ENCODE data around the gene ARHGEF28.

ARHGEF28 gene

DNA sequence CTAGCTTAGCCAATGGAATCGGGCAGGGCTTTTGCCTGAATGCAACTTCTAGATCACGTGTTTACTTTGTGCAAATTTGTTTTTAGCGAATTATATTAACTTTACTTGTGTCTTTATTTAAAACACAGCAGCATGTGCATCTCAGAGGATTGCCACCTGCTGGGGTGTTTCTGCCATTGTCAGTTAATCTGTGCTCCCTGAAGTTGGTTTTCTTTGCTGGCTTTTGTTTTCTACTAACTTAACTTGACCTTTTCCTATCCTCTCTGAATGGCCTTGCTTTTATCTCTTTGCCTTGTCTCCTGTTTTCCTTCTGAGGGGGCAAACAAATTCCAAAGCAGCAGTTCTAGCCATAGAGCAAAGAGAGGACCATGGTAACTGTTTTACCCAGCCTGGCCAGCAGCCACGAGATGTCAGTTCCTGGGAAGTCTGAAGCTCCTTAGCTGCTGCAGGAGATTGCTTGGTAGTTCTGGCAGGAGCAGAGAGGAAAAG lies 67.6 kb downstream of the ARHGEF28 start:
- Histone ChIP-seq H3K36me3 (ENCODE audit: insufficient read depth, insufficient read length, low read length) (no peaks in the 10 kb centered on the region), H3K4me3 (ENCODE audit: insufficient read length, low read depth) (no peak overlapping the region)
- TF ChIP-seq ZNF274 (IDR thresholded peaks at IDR 0.05; ENCODE audit: low read depth, low read length) (no peak), SUZ12 (IDR thresholded peaks at IDR 0.05; ENCODE audit: extremely low read depth, insufficient read depth, insufficient read length) (no peak), YY1 (IDR thresholded peaks at IDR 0.05; ENCODE audit: insufficient read depth, insufficient read length) (no peak)

GRCh38 chr5:73694089-73694488 lies 68.1 kb downstream of the ARHGEF28 start:
- no peak for DNase-seq (ENCODE audit: low read depth, low spot score)
- H3K4me3 ChIP-seq (ENCODE audit: insufficient read length, low read depth) = no peak overlapping the region

More for the DNA sequence above, 67.6 kb downstream of the ARHGEF28 start:
- peak; percentile 44 for DNase-seq (ENCODE audit: low read depth, low spot score)
- H3K9ac ChIP-seq (ENCODE audit: insufficient read length, low read depth) = no peak overlapping the region
- no peaks in the 10 kb centered on the region for H3K27me3 ChIP-seq (ENCODE audit: insufficient read depth, insufficient read length)
- H3K9me3 ChIP-seq (ENCODE audit: insufficient read depth, low read length) = no peaks in the 10 kb centered on the region
- H3K4me1 ChIP-seq (ENCODE audit: insufficient read depth, insufficient read length) = peaks cover 2% of the 10 kb centered on the region

GRCh38 chr5:73698011-73698410 lies 72.0 kb downstream of the ARHGEF28 start:
- Histone ChIP-seq H3K4me3 (ENCODE audit: insufficient read length, low read depth) (no peak overlapping the region), H3K4me1 (ENCODE audit: insufficient read depth, insufficient read length) (peaks cover 2% of the 10 kb centered on the region), H3K9me3 (ENCODE audit: insufficient read depth, low read length) (no peaks in the 10 kb centered on the region), H3K36me3 (ENCODE audit: insufficient read depth, insufficient read length, low read length) (no peaks in the 10 kb centered on the region), H3K9ac (ENCODE audit: insufficient read length, low read depth) (no peak overlapping the region), H3K27me3 (ENCODE audit: insufficient read depth, insufficient read length) (no peaks in the 10 kb centered on the region)
- DNase-seq (ENCODE audit: low read depth, low spot score) = no peak
- no peak for TF ChIP-seq ZNF274 (IDR thresholded peaks at IDR 0.05; ENCODE audit: low read depth, low read length)
- no peak for TF ChIP-seq YY1 (IDR thresholded peaks at IDR 0.05; ENCODE audit: insufficient read depth, insufficient read length)
- no peak for TF ChIP-seq SUZ12 (IDR thresholded peaks at IDR 0.05; ENCODE audit: extremely low read depth, insufficient read depth, insufficient read length)

More at GRCh38 chr5:73694089-73694488, 68.1 kb downstream of the ARHGEF28 start:
- no peaks in the 10 kb centered on the region for H3K9me3 ChIP-seq (ENCODE audit: insufficient read depth, low read length)
- TF ChIP-seq SUZ12 (IDR thresholded peaks at IDR 0.05; ENCODE audit: extremely low read depth, insufficient read depth, insufficient read length) (no peak), YY1 (IDR thresholded peaks at IDR 0.05; ENCODE audit: insufficient read depth, insufficient read length) (no peak), ZNF274 (IDR thresholded peaks at IDR 0.05; ENCODE audit: low read depth, low read length) (no peak)
- H3K4me1 ChIP-seq (ENCODE audit: insufficient read depth, insufficient read length) = peaks cover 2% of the 10 kb centered on the region
- no peak overlapping the region for H3K9ac ChIP-seq (ENCODE audit: insufficient read length, low read depth)
- no peaks in the 10 kb centered on the region for H3K27me3 ChIP-seq (ENCODE audit: insufficient read depth, insufficient read length)
- no peaks in the 10 kb centered on the region for H3K36me3 ChIP-seq (ENCODE audit: insufficient read depth, insufficient read length, low read length)

- no peak overlapping the region for H3K4me3 ChIP-seq (ENCODE audit: insufficient read length, low read depth)
- H3K4me1 ChIP-seq (ENCODE audit: insufficient read depth, insufficient read length) = no peaks in the 10 kb centered on the region
- H3K36me3 ChIP-seq (ENCODE audit: insufficient read depth, insufficient read length, low read length) = no peaks in the 10 kb centered on the region
- no peak for DNase-seq (ENCODE audit: low read depth, low spot score)
- H3K27me3 ChIP-seq (ENCODE audit: insufficient read depth, insufficient read length) = no peaks in the 10 kb centered on the region
- H3K9me3 ChIP-seq (ENCODE audit: insufficient read depth, low read length) = no peaks in the 10 kb centered on the region
- TF ChIP-seq ZNF274 (IDR thresholded peaks at IDR 0.05; ENCODE audit: low read depth, low read length) = no peak
- no peak for TF ChIP-seq YY1 (IDR thresholded peaks at IDR 0.05; ENCODE audit: insufficient read depth, insufficient read length)
- TF ChIP-seq SUZ12 (IDR thresholded peaks at IDR 0.05; ENCODE audit: extremely low read depth, insufficient read depth, insufficient read length) = no peak
- no peak overlapping the region for H3K9ac ChIP-seq (ENCODE audit: insufficient read length, low read depth)
Observed at GRCh38 chr5:73701566-73701965, 75.6 kb downstream of the ARHGEF28 start.

DNA sequence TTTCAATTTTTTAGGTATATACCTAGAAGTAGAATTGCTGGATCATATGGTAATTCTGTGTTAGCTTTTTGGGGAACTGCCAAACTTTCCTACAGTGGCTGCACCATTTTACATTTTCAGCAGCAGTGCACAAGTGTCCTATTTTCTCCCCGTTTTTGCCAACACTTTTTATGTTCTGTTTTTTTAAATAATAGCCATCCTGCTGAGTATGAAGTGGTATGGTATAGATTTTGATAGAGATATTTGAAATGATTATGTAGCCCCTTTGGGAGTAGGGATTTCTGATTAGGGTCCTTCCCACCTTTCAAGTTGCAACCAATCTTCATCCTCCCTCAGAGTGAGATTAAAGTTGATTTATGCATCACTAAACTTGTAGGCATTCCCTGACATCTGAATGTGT lies 76.5 kb downstream of the ARHGEF28 start:
- Histone ChIP-seq H3K9ac (ENCODE audit: insufficient read length, low read depth) (no peak overlapping the region), H3K36me3 (ENCODE audit: insufficient read depth, insufficient read length, low read length) (no peaks in the 10 kb centered on the region), H3K9me3 (ENCODE audit: insufficient read depth, low read length) (no peaks in the 10 kb centered on the region), H3K27me3 (ENCODE audit: insufficient read depth, insufficient read length) (no peaks in the 10 kb centered on the region), H3K4me3 (ENCODE audit: insufficient read length, low read depth) (no peak overlapping the region), H3K4me1 (ENCODE audit: insufficient read depth, insufficient read length) (no peaks in the 10 kb centered on the region)
- TF ChIP-seq SUZ12 (IDR thresholded peaks at IDR 0.05; ENCODE audit: extremely low read depth, insufficient read depth, insufficient read length) (no peak), ZNF274 (IDR thresholded peaks at IDR 0.05; ENCODE audit: low read depth, low read length) (no peak), YY1 (IDR thresholded peaks at IDR 0.05; ENCODE audit: insufficient read depth, insufficient read length) (no peak)
- DNase-seq (ENCODE audit: low read depth, low spot score) = no peak

DNA sequence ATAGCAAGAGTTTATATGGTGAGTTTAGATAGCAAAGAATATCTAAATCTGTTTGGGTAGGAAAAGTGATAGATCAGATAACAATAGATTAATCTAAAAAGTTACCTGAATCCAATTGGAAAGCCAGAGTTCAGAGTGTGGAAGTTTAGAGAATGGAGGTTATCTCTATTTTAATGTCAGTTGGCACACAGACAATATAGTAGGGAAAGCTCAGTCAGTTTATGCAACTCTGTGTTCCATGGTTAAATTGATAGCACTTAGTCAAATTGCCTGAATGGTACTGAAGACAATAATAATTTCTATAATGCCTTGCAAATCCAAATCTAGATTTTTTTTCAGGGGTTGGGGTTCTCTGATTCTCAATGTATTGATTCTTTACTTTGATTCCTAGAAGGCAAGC lies 77.0 kb downstream of the ARHGEF28 start:
- Histone ChIP-seq H3K9ac (ENCODE audit: insufficient read length, low read depth) (no peak overlapping the region), H3K27me3 (ENCODE audit: insufficient read depth, insufficient read length) (no peaks in the 10 kb centered on the region), H3K36me3 (ENCODE audit: insufficient read depth, insufficient read length, low read length) (no peaks in the 10 kb centered on the region), H3K4me1 (ENCODE audit: insufficient read depth, insufficient read length) (no peaks in the 10 kb centered on the region), H3K9me3 (ENCODE audit: insufficient read depth, low read length) (no peaks in the 10 kb centered on the region), H3K4me3 (ENCODE audit: insufficient read length, low read depth) (no peak overlapping the region)
- TF ChIP-seq YY1 (IDR thresholded peaks at IDR 0.05; ENCODE audit: insufficient read depth, insufficient read length) = no peak
- TF ChIP-seq SUZ12 (IDR thresholded peaks at IDR 0.05; ENCODE audit: extremely low read depth, insufficient read depth, insufficient read length) = no peak
- no peak for TF ChIP-seq ZNF274 (IDR thresholded peaks at IDR 0.05; ENCODE audit: low read depth, low read length)
- DNase-seq (ENCODE audit: low read depth, low spot score) = no peak

- no peak for TF ChIP-seq SUZ12 (IDR thresholded peaks at IDR 0.05; ENCODE audit: extremely low read depth, insufficient read depth, insufficient read length)
- TF ChIP-seq YY1 (IDR thresholded peaks at IDR 0.05; ENCODE audit: insufficient read depth, insufficient read length) = no peak
- no peak for TF ChIP-seq ZNF274 (IDR thresholded peaks at IDR 0.05; ENCODE audit: low read depth, low read length)
- no peak for DNase-seq (ENCODE audit: low read depth, low spot score)
Observed at GRCh38 chr5:73705364-73705763, 79.4 kb downstream of the ARHGEF28 start.

More at GRCh38 chr5:73705364-73705763, 79.4 kb downstream of the ARHGEF28 start:
- H3K27me3 ChIP-seq (ENCODE audit: insufficient read depth, insufficient read length) = no peaks in the 10 kb centered on the region
- H3K9me3 ChIP-seq (ENCODE audit: insufficient read depth, low read length) = peaks cover 8% of the 10 kb centered on the region
- H3K4me1 ChIP-seq (ENCODE audit: insufficient read depth, insufficient read length) = no peaks in the 10 kb centered on the region
- H3K36me3 ChIP-seq (ENCODE audit: insufficient read depth, insufficient read length, low read length) = no peaks in the 10 kb centered on the region
- no peak overlapping the region for H3K4me3 ChIP-seq (ENCODE audit: insufficient read length, low read depth)
- H3K9ac ChIP-seq (ENCODE audit: insufficient read length, low read depth) = no peak overlapping the region
